ENCODE measurements around the gene FBF1.

DNA sequence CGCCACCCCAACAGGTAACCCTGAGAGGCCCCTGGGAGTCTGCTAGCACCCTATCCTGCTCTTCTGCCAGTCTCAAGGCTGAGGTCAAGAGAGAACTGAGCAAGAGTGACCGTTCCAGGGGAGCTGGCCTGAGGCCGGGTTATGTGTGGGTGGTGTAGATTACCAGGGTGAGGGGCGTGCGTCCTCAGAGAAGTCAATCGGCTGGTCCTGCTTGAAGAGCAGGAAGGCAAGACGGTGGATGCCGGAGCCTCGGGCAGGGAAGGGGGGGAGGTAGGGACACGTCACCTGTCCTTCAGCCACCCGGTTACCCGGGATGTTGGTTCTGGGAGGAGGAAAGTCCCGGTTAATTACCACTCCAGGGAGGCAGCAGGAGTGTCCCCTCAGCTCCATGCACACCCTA lies 41.5 kb downstream of the FBF1 start:
- TF ChIP-seq ZNF274 (IDR thresholded peaks at IDR 0.05; ENCODE audit: low read depth, low read length) (no peak), YY1 (IDR thresholded peaks at IDR 0.05; ENCODE audit: insufficient read depth, insufficient read length) (no peak)
